H1 (cell line): Measurements from ENCODE around the gene ZFYVE21. TPM values are rescaled to one million over a fixed set of nuclear protein-coding genes. Genes with fewer than 3 reads are reported as not detected.

Experiments used
- CTCF ChIA-PET: fragments of 300-600 bp; sonication (Branson Sonifier 250); formaldehyde crosslinking; loops from one replicate; lab custom pipeline; 2021; ENCODE audit not compliant: partially characterized antibody; lab: Charles Lee
- POLR2A ChIA-PET: fragments of 300-600 bp; sonication (Branson Sonifier 250); formaldehyde crosslinking; loops from one replicate; lab custom pipeline; 2021; ENCODE audit warnings: inconsistent platforms; ENCODE audit not compliant: partially characterized antibody; lab: Charles Lee
- DNase-seq, 2 experiments: peaks; one replicate each; pipeline versions ENCODE4 v3.0.0 to v3.0.0-alpha.2; 2010 to 2022; ENCODE audit warnings: low spot score in 2 of 2, low read depth in 1 of 2, mixed read lengths in 1 of 2
- FAIRE-seq: peaks from 2 replicates; lab custom pipeline; 2011; peaks lifted over from hg19 to GRCh38; lab: Jason Lieb, UNC
- H2AFZ ChIP-seq: 2 replicates; pipeline ENCODE4 v1.8.1; 2012; ENCODE audit warnings: low read length, inconsistent platforms
- H2AK5ac ChIP-seq: 2 replicates; pipeline ENCODE4 v1.6.1; 2013; ENCODE audit warnings: low read depth, low read length
- H2BK120ac ChIP-seq: replicated peaks from 2 replicates; pipeline ENCODE3; 2013; ENCODE audit warnings: low read depth, low read length, inconsistent platforms
- H2BK12ac ChIP-seq: 2 replicates; pipeline ENCODE4 v1.6.1; 2013; ENCODE audit warnings: low read depth, low read length
- H2BK15ac ChIP-seq: 2 replicates; pipeline ENCODE4 v1.6.1; 2013; ENCODE audit warnings: low read length
- H2BK20ac ChIP-seq: 2 replicates; pipeline ENCODE4 v1.6.1; 2013; ENCODE audit warnings: low read length
- H2BK5ac ChIP-seq: 2 replicates; pipeline ENCODE4 v1.6.1; 2013; ENCODE audit warnings: low read depth, low read length
- H3K14ac ChIP-seq: 2 replicates; pipeline ENCODE4 v1.6.1; 2013; ENCODE audit warnings: inconsistent platforms; ENCODE audit not compliant: insufficient read length
- H3K18ac ChIP-seq: 2 replicates; pipeline ENCODE4 v1.6.1; 2013; ENCODE audit warnings: low read length; ENCODE audit errors: extremely low read depth
- H3K23ac ChIP-seq: 2 replicates; pipeline ENCODE4 v1.6.1; 2013; ENCODE audit warnings: inconsistent platforms; ENCODE audit not compliant: insufficient read length
- H3K23me2 ChIP-seq: 2 replicates; pipeline ENCODE4 v1.6.1; 2013; ENCODE audit warnings: low read depth, low read length
- H3K27ac ChIP-seq: 2 replicates; pipeline ENCODE4 v1.6.1; 2011; ENCODE audit warnings: low read depth, low read length, inconsistent platforms
- H3K27me3 ChIP-seq, 4 experiments: replicated peaks in 1 of 4; 1 replicate in 1 of 4; 2 replicates in 3 of 4; pipeline versions ENCODE4 v1.6.1 to v1.8.1; 2011 to 2013; ENCODE audit warnings: low read length in 3 of 4, mild to moderate bottlenecking in 3 of 4, inconsistent platforms in 2 of 4, mixed read lengths in 2 of 4, moderate library complexity in 1 of 4; ENCODE audit not compliant: control insufficient read depth in 3 of 4, insufficient read depth in 3 of 4; ENCODE audit errors: extremely low read depth in 1 of 4
- H3K36me3 ChIP-seq, 4 experiments: 2 replicates each; pipeline versions ENCODE4 v1.6.1 to v1.8.1; 2011 to 2013; ENCODE audit warnings: mild to moderate bottlenecking in 4 of 4, low read length in 3 of 4, moderate library complexity in 2 of 4, control low read depth in 1 of 4, inconsistent platforms in 1 of 4; ENCODE audit not compliant: insufficient read depth in 4 of 4, control insufficient read depth in 2 of 4
- H3K4ac ChIP-seq: replicated peaks from 2 replicates; pipeline ENCODE3; 2013; ENCODE audit warnings: low read length, low read depth, mixed read lengths, inconsistent platforms; ENCODE audit not compliant: insufficient read length
- H3K4me1 ChIP-seq, 4 experiments: replicated peaks in 1 of 4; 1 replicate in 1 of 4; 2 replicates in 3 of 4; pipeline versions ENCODE4 v1.6.1 to v1.8.1; 2011 to 2013; ENCODE audit warnings: low read length in 3 of 4, inconsistent platforms in 2 of 4, mixed read lengths in 1 of 4; ENCODE audit not compliant: insufficient read depth in 4 of 4, control insufficient read depth in 3 of 4
- H3K4me2 ChIP-seq, 2 experiments: 2 replicates each; pipeline versions ENCODE4 v1.6.1 to v1.8.1; 2011 to 2013; ENCODE audit warnings: low read depth in 2 of 2, low read length in 2 of 2, control low read depth in 1 of 2, inconsistent platforms in 1 of 2, mild to moderate bottlenecking in 1 of 2; ENCODE audit not compliant: insufficient read depth in 1 of 2
- H3K4me3 ChIP-seq, 4 experiments: fragments of 200-600, 300-600 bp in 1 of 4; sonication (generic), shearing (Covaris generic), sonication (Bioruptor Twin) in 1 of 4; 2 replicates each; pipeline versions ENCODE4 v1.5.1 to v1.8.1; 2011 to 2016; ENCODE audit warnings: low read length in 4 of 4, low read depth in 3 of 4, control low read depth in 2 of 4, inconsistent platforms in 2 of 4, mild to moderate bottlenecking in 2 of 4, mixed read lengths in 1 of 4, moderate library complexity in 1 of 4; ENCODE audit not compliant: insufficient read depth in 2 of 4; ENCODE audit errors: extremely low read depth in 1 of 4
- H3K56ac ChIP-seq: replicated peaks from 2 replicates; pipeline ENCODE3; 2013; ENCODE audit warnings: low read depth, mild to moderate bottlenecking, mixed read lengths, low read length, inconsistent platforms; ENCODE audit not compliant: insufficient read length
- H3K79me1 ChIP-seq: 2 replicates; pipeline ENCODE4 v1.6.1; 2013; ENCODE audit warnings: low read depth, low read length, control low read depth
- H3K79me2 ChIP-seq, 2 experiments: 2 replicates each; pipeline versions ENCODE4 v1.6.1 to v1.8.1; 2012 to 2013; ENCODE audit warnings: low read length in 2 of 2, mild to moderate bottlenecking in 2 of 2, inconsistent platforms in 1 of 2; ENCODE audit not compliant: insufficient read depth in 2 of 2, control insufficient read depth in 1 of 2
- H3K9ac ChIP-seq, 4 experiments: replicated peaks in 1 of 4; 1 replicate in 1 of 4; 2 replicates in 3 of 4; pipeline versions ENCODE4 v1.6.1 to v1.8.1; 2011 to 2013; ENCODE audit warnings: low read depth in 3 of 4, low read length in 3 of 4, control low read depth in 2 of 4, mild to moderate bottlenecking in 2 of 4, moderate library complexity in 2 of 4, inconsistent platforms in 1 of 4; ENCODE audit errors: extremely low read depth in 1 of 4
- H3K9me3 ChIP-seq, 2 experiments: 2 replicates each; pipeline versions ENCODE4 v1.6.1 to v1.8.1; 2012 to 2013; ENCODE audit warnings: mild to moderate bottlenecking in 2 of 2, moderate library complexity in 2 of 2, control low read depth in 1 of 2, inconsistent platforms in 1 of 2, low read depth in 1 of 2, low read length in 1 of 2, mixed read lengths in 1 of 2; ENCODE audit not compliant: insufficient read depth in 2 of 2
- H4K20me1 ChIP-seq, 2 experiments: replicated peaks in 1 of 2; 2 replicates each; pipeline versions ENCODE3 to v1.8.1; 2011 to 2013; ENCODE audit warnings: inconsistent platforms in 2 of 2, low read length in 2 of 2, mild to moderate bottlenecking in 1 of 2; ENCODE audit not compliant: insufficient read depth in 2 of 2, control insufficient read depth in 1 of 2
- H4K5ac ChIP-seq: 2 replicates; pipeline ENCODE4 v1.6.1; 2013; ENCODE audit warnings: low read length, low read depth, mixed read lengths, inconsistent platforms; ENCODE audit not compliant: insufficient read length
- H4K8ac ChIP-seq: 2 replicates; pipeline ENCODE4 v1.8.0; 2013; ENCODE audit warnings: mild to moderate bottlenecking, moderate library complexity, low read length, inconsistent platforms; ENCODE audit not compliant: insufficient read depth; ENCODE audit errors: extremely low read depth
- H4K91ac ChIP-seq: replicated peaks from 2 replicates; pipeline ENCODE3; 2013; ENCODE audit warnings: low read length, mixed read lengths, inconsistent platforms; ENCODE audit not compliant: insufficient read length
- CEBPB ChIP-seq: IDR thresholded peaks from 2 replicates; pipeline ENCODE4 v1.6.1; 2012; ENCODE audit warnings: low read depth, low read length
- CTCF ChIP-seq, 3 experiments: IDR thresholded peaks; 1 replicate in 2 of 3; 2 replicates in 1 of 3; pipeline versions ENCODE4 v1.5.1 to v1.6.1; 2011; ENCODE audit warnings: low read length in 3 of 3, mild to moderate bottlenecking in 3 of 3, inconsistent platforms in 2 of 3, low read depth in 1 of 3, moderate library complexity in 1 of 3; ENCODE audit not compliant: insufficient read depth in 1 of 3; ENCODE audit errors: control extremely low read depth in 1 of 3
- RAD21 ChIP-seq, 2 experiments: IDR thresholded peaks in 1 of 2; conservative IDR thresholded peaks in 1 of 2; 2 replicates each; pipeline ENCODE4 v1.6.1; 2011; ENCODE audit warnings: low read depth in 2 of 2, low read length in 2 of 2, improper control_type of control experiment in 1 of 2, inconsistent platforms in 1 of 2, mild to moderate bottlenecking in 1 of 2, moderate library complexity in 1 of 2
- WGBS, 2 experiments: shearing (Covaris generic) in 1 of 2; methylation state at CpG; one replicate each; pipeline versions ENCODE4 v1.1.6 to v1.1.7; 2013 to 2015; ENCODE audit warnings: low lambda C conversion rate in 2 of 2, mixed read lengths in 2 of 2, inconsistent platforms in 1 of 2, low coverage in 1 of 2, missing lambda C conversion rate in 1 of 2; ENCODE audit not compliant: insufficient replicate concordance in 2 of 2, insufficient coverage in 1 of 2, insufficient read length in 1 of 2; ENCODE audit errors: extremely low coverage in 1 of 2, missing lambda C conversion rate in 1 of 2; 5-methylcytosine and 5-hydroxymethylcytosine counted together
- polyA plus RNA-seq, 7 experiments: library from polyadenylated mRNA; depleted of rRNA in 3 of 7; stranded (reverse) in 5 of 7; unstranded in 2 of 7; fragments of >200 nt in 5 of 7; fragments of 200-250 nt in 2 of 7; gene quantifications; 1 replicate in 5 of 7; 2 replicates in 1 of 7; 4 replicates in 1 of 7; pipeline versions ENCODE4 v1.2.1 to v1.2.3, GENCODE V29; 2011 to 2013; ENCODE audit warnings: missing spikeins in 2 of 7, mixed read lengths in 2 of 7
- total RNA-seq: library from RNA; stranded (reverse); fragmentation: NEBNext Ultra II Directional; extraction: Animal tissue kit (Norgen Biotek cat#: 25700); gene quantifications from 2 replicates; pipeline ENCODE4 v1.2.1, GENCODE V29; 2021

ZFYVE21 gene
- total and polyA plus RNA-seq, 2 of the 8 experiments (the other 6 are each of a cell fraction or from before 2014, with no cell fraction given): 53.4 to 127 TPM

GRCh38 chr14:103770902-103771301 lies 55.3 kb downstream of the ZFYVE21 start:
- TF ChIP-seq CTCF (IDR thresholded peaks at IDR 0.05; ENCODE audit: control extremely low read depth in 1 of 3, insufficient read depth in 1 of 3, low read depth in 1 of 3, low read length in 3 of 3): peak; percentile 1 to 59 (median 39)
- peak; percentile 48 to 64 for TF ChIP-seq RAD21 (IDR thresholded peaks at IDR 0.05 in 1 of 2, conservative IDR thresholded peaks at IDR 0.05 in 1 of 2; ENCODE audit: low read depth in 2 of 2, low read length in 2 of 2)
- no peak for TF ChIP-seq CEBPB
- Histone ChIP-seq H3K4me2 (no peak overlapping the region), H3K14ac (no peak overlapping the region), H3K9ac (no peak overlapping the region), H3K56ac (no peak overlapping the region), H3K9me3 (no peaks in the 10 kb centered on the region), H3K36me3 (no peaks in the 10 kb centered on the region), H2AFZ (no peak overlapping the region), H2BK12ac (no peak overlapping the region), H3K4me3 (no peak overlapping the region), H3K4ac (no peak overlapping the region), H3K27me3 (no peaks in the 10 kb centered on the region), H2AK5ac (no peak overlapping the region), H4K20me1 (no peaks in the 10 kb centered on the region), H2BK15ac (no peak overlapping the region), H2BK120ac (no peak overlapping the region), H3K79me1 (no peaks in the 10 kb centered on the region), H2BK20ac (no peak overlapping the region), H2BK5ac (no peak overlapping the region), H3K23ac (no peak overlapping the region), H3K27ac (no peak overlapping the region), H3K4me1 (no peaks in the 10 kb centered on the region), H3K79me2 (no peaks in the 10 kb centered on the region), H3K23me2 (no peaks in the 10 kb centered on the region), H4K8ac (no peak overlapping the region), H3K18ac (no peak overlapping the region), H4K91ac (no peak overlapping the region), H4K5ac (no peak overlapping the region)
- CTCF ChIA-PET: interaction anchor here (0.6 to 2.4 kb wide), 12 partner anchors 13 to 1181 kb away, joined by 3 to 10 read pairs (median 3); no protein-coding TSS in a partner anchor
- POLR2A ChIA-PET: no interaction called here
- no peak for DNase-seq
- peak; percentile 24 for FAIRE-seq
- 79% methylated on average over 4 of the region's 4 CpGs; no CpG with 5 or more reads in 1 of the 2 experiments for WGBS, 2 experiments
